HepG2 (cell line): ENCODE measurements around the gene ABCF1. TPM values are rescaled to one million over a fixed set of nuclear protein-coding genes. Genes with fewer than 3 reads are reported as not detected.

Source experiments
- ARID5B ChIP-seq: IDR thresholded peaks from 2 replicates; pipeline ENCODE4 v1.4.0; 2020; ENCODE audit warnings: mild to moderate bottlenecking, missing genetic modification reagents
- BHLHE40 ChIP-seq: IDR thresholded peaks from 2 replicates; pipeline ENCODE4 v1.6.1; 2011; ENCODE audit warnings: low read length, improper control_type of control experiment
- CBX5 ChIP-seq: sonication (generic); formaldehyde crosslinking; IDR thresholded peaks from 2 replicates; pipeline ENCODE4 v1.4.0; 2020; ENCODE audit warnings: missing genetic modification reagents, borderline replicate concordance
- DMAP1 ChIP-seq: IDR thresholded peaks from 2 replicates; pipeline ENCODE4 v1.6.1; 2016
- HIVEP1 ChIP-seq: sonication (generic); formaldehyde crosslinking; IDR thresholded peaks from 2 replicates; pipeline ENCODE4 v1.4.0; 2020; ENCODE audit warnings: mild to moderate bottlenecking, missing genetic modification reagents
- NCOR1 ChIP-seq: fragments of 200-600 bp; sonication (generic); IDR thresholded peaks from 2 replicates; pipeline ENCODE4 v1.7.0; 2017; ENCODE audit warnings: antibody characterized with exemption, low read length, borderline replicate concordance
- NFATC3 ChIP-seq: sonication (generic); formaldehyde crosslinking; IDR thresholded peaks from 2 replicates; pipeline ENCODE4 v1.5.1; 2020; ENCODE audit warnings: mild to moderate bottlenecking, missing genetic modification reagents
- NFKB2 ChIP-seq: sonication (generic); formaldehyde crosslinking; IDR thresholded peaks from 2 replicates; pipeline ENCODE4 v1.4.0; 2020; ENCODE audit warnings: missing genetic modification reagents, borderline replicate concordance
- NFYC ChIP-seq: IDR thresholded peaks from 2 replicates; pipeline ENCODE4 v1.6.1; 2016; ENCODE audit warnings: missing genetic modification reagents, missing compliant biosample characterization
- POLR2AphosphoS2 ChIP-seq: IDR thresholded peaks from 2 replicates; pipeline ENCODE4 v1.6.1; 2011; ENCODE audit warnings: low read depth, low read length, improper control_type of control experiment
- RNF219 ChIP-seq: sonication (generic); formaldehyde crosslinking; IDR thresholded peaks from 2 replicates; pipeline ENCODE4 v1.5.0; 2020; ENCODE audit warnings: mild to moderate bottlenecking, missing genetic modification reagents
- SP140L ChIP-seq: sonication (generic); formaldehyde crosslinking; IDR thresholded peaks from 2 replicates; pipeline ENCODE4 v1.4.0; 2020; ENCODE audit warnings: missing genetic modification reagents, borderline replicate concordance
- SP2 ChIP-seq: sonication (generic); formaldehyde crosslinking; IDR thresholded peaks from 2 replicates; pipeline ENCODE4 v1.5.1; 2020; ENCODE audit warnings: mild to moderate bottlenecking, missing genetic modification reagents
- SRSF1 ChIP-seq: fragments of 200-400 bp; formaldehyde crosslinking; optimal IDR thresholded peaks from 2 replicates; pipeline ENCODE3; 2017; ENCODE audit warnings: mild to moderate bottlenecking, low read depth, low read length, moderate library complexity
- U2AF1 ChIP-seq: fragments of 200-400 bp; formaldehyde crosslinking; optimal IDR thresholded peaks from 2 replicates; pipeline ENCODE3; 2017; ENCODE audit warnings: mild to moderate bottlenecking, low read depth, low read length
- ZNF225 ChIP-seq: sonication (generic); formaldehyde crosslinking; IDR thresholded peaks from 2 replicates; pipeline ENCODE4 v1.4.0; 2020; ENCODE audit warnings: mild to moderate bottlenecking, missing genetic modification reagents
- ZNF3 ChIP-seq: IDR thresholded peaks from 2 replicates; pipeline ENCODE4 v1.7.0; 2017; ENCODE audit warnings: inconsistent platforms
- ZNF547 ChIP-seq: sonication (generic); formaldehyde crosslinking; IDR thresholded peaks from 2 replicates; pipeline ENCODE4 v1.5.1; 2020; ENCODE audit warnings: mild to moderate bottlenecking, missing genetic modification reagents
- ZNF569 ChIP-seq: sonication (generic); formaldehyde crosslinking; IDR thresholded peaks from 2 replicates; pipeline ENCODE4 v1.5.0; 2020; ENCODE audit warnings: mild to moderate bottlenecking, missing genetic modification reagents, moderate library complexity, borderline replicate concordance
- ZNF687 ChIP-seq: sonication (generic); formaldehyde crosslinking; IDR thresholded peaks from 2 replicates; pipeline ENCODE4 v1.5.1; 2020; ENCODE audit warnings: mild to moderate bottlenecking, missing genetic modification reagents, moderate library complexity
- polyA plus RNA-seq, 8 experiments: library from polyadenylated mRNA; depleted of rRNA in 3 of 8; stranded (reverse) in 7 of 8; unstranded in 1 of 8; fragments of >200 nt; fragmentation: Illumina TruSeq in 4 of 8; extraction: Trizol in 4 of 8; gene quantifications; 2 replicates each; pipeline versions ENCODE4 v1.2.1 to v1.2.3, GENCODE V29; 2011 to 2016; ENCODE audit warnings: low read depth in 4 of 8, missing spikeins in 1 of 8, mixed read lengths in 1 of 8; ENCODE audit not compliant: insufficient read depth in 1 of 8
- total RNA-seq, 5 experiments: library from RNA; depleted of rRNA; stranded (reverse); fragments of >200 nt; fragmentation: Illumina TruSeq; extraction: Trizol; gene quantifications; 2 replicates each; pipeline ENCODE4 v1.2.3, GENCODE V29; 2016; ENCODE audit warnings: low read depth in 1 of 5

Gene ABCF1
- total and polyA plus RNA-seq, 2 of the 13 experiments (the other 11 are each of a cell fraction or from before 2014, with no cell fraction given): 25.4 to 98.9 TPM

GRCh38 chr6:30616811-30617564 is 45.7 kb downstream of the ABCF1 start, which contains the start of gene PPP1R10 (continued):
- TF ChIP-seq CBX5 (CRISPR knock-in tag): peak; percentile 23; the same call in 1 of the 2 replicates
- no peak for TF ChIP-seq ZNF687 (CRISPR knock-in tag)
- peak; percentile 100 for TF ChIP-seq POLR2AphosphoS2
- peak; percentile 93; the same call in 1 of the 2 replicates for TF ChIP-seq BHLHE40
- 0 out of 2 replicates have a peak, but pooled peaks have one; percentile 21 for TF ChIP-seq ZNF547
- peak; percentile 95 for TF ChIP-seq NFYC (CRISPR knock-in tag)
- peak; percentile 60; the same call in 1 of the 2 replicates for TF ChIP-seq NCOR1
- peak; percentile 5; the same call in 1 of the 2 replicates for TF ChIP-seq HIVEP1
- TF ChIP-seq ARID5B: peak; percentile 41; the same call in 1 of the 2 replicates
- TF ChIP-seq NFATC3 (CRISPR knock-in tag): no peak
- peak; percentile 97 for TF ChIP-seq U2AF1
- TF ChIP-seq SP140L (CRISPR knock-in tag): peak; percentile 68; the same call in 1 of the 2 replicates
- no peak for TF ChIP-seq ZNF569 (CRISPR knock-in tag)
- no peak for TF ChIP-seq ZNF225 (CRISPR knock-in tag)
- TF ChIP-seq NFKB2 (CRISPR knock-in tag): peak; percentile 64
- no peak for TF ChIP-seq RNF219 (CRISPR knock-in tag)
- TF ChIP-seq DMAP1: no peak
- TF ChIP-seq ZNF3 (CRISPR knock-in tag): no peak
- peak; percentile 89 for TF ChIP-seq SP2 (CRISPR knock-in tag)
- no peak for TF ChIP-seq SRSF1
